OCI-LY1 (cell line): Measurements from ENCODE around the gene DOCK6.
A peak's percentile ranks its signal among the peaks of the same experiment; 100 is the strongest.

Experiments
- H2AFZ ChIP-seq: fragments of 200-600 bp; sonication (generic), shearing (Covaris generic); 2 replicates; pipeline ENCODE4 v1.6.0; 2014; ENCODE audit warnings: antibody characterized with exemption, mild to moderate bottlenecking, low read length
- H3F3A ChIP-seq: fragments of 200-600 bp; sonication (generic), shearing (Covaris generic); 2 replicates; pipeline ENCODE4 v1.6.0; 2014; ENCODE audit warnings: mild to moderate bottlenecking, antibody characterized with exemption, low read length, moderate library complexity; ENCODE audit not compliant: insufficient read depth
- H3K27ac ChIP-seq: fragments of 200-600 bp; sonication (generic); 2 replicates; pipeline ENCODE4 v1.5.1; 2014; ENCODE audit warnings: low read length, mixed run types, mild to moderate bottlenecking, low read depth; ENCODE audit not compliant: poor library complexity, severe bottlenecking
- H3K27me3 ChIP-seq: fragments of 200-600 bp; sonication (generic); 2 replicates; pipeline ENCODE4 v1.6.0; 2014; ENCODE audit warnings: antibody characterized with exemption, mild to moderate bottlenecking, low read length, moderate library complexity; ENCODE audit not compliant: insufficient read depth
- H3K36me3 ChIP-seq: fragments of 200-600 bp; sonication (generic); 2 replicates; pipeline ENCODE4 v1.6.1; 2014; ENCODE audit warnings: mild to moderate bottlenecking, antibody characterized with exemption, low read length, moderate library complexity, mixed read lengths; ENCODE audit not compliant: insufficient read depth
- H3K4me1 ChIP-seq: fragments of 200-600 bp; sonication (generic); 2 replicates; pipeline ENCODE4 v1.5.1; 2014; ENCODE audit warnings: mild to moderate bottlenecking, low read length, moderate library complexity; ENCODE audit not compliant: insufficient read depth, severe bottlenecking
- H3K4me2 ChIP-seq: fragments of 200-600 bp; sonication (generic), shearing (Covaris generic); 2 replicates; pipeline ENCODE4 v1.6.1; 2014; ENCODE audit warnings: low read length
- H3K4me3 ChIP-seq: fragments of 200-600 bp; sonication (generic); 2 replicates; pipeline ENCODE4 v1.5.1; 2014; ENCODE audit warnings: low read length, low read depth, mild to moderate bottlenecking, mixed read lengths; ENCODE audit not compliant: poor library complexity, severe bottlenecking
- H3K79me2 ChIP-seq: fragments of 200-600 bp; shearing (Covaris generic); 2 replicates; pipeline ENCODE4 v1.6.1; 2016; ENCODE audit warnings: mixed run types, low read length, mixed read lengths; ENCODE audit not compliant: insufficient read depth
- H3K9ac ChIP-seq: fragments of 200-600 bp; sonication (generic), shearing (Covaris generic); 2 replicates; pipeline ENCODE4 v1.6.1; 2014; ENCODE audit warnings: mild to moderate bottlenecking, low read length, mixed read lengths
- H3K9me2 ChIP-seq: fragments of 200-600 bp; sonication (generic), shearing (Covaris generic); 2 replicates; pipeline ENCODE4 v1.6.1; 2014; ENCODE audit warnings: low read depth, mild to moderate bottlenecking, low read length, mixed read lengths
- H3K9me3 ChIP-seq: fragments of 200-600 bp; shearing (Covaris generic); 2 replicates; pipeline ENCODE4 v1.6.1; 2014; ENCODE audit warnings: low read length, mixed read lengths
- H4K20me1 ChIP-seq: fragments of 200-600 bp; sonication (generic), shearing (Covaris generic); 2 replicates; pipeline ENCODE4 v1.6.0; 2016; ENCODE audit warnings: mild to moderate bottlenecking, low read length; ENCODE audit not compliant: insufficient read depth
- EZH2 ChIP-seq: fragments of 200-600 bp; sonication (generic), shearing (Covaris generic); IDR thresholded peaks from 2 replicates; pipeline ENCODE4 v1.8.0; 2017; ENCODE audit warnings: borderline replicate concordance, mixed run types, mild to moderate bottlenecking, antibody characterized with exemption, low read length, moderate library complexity, mixed read lengths
- TF ChIP-seq, protein P1 (sequence below): fragments of 200-600 bp; sonication (generic), shearing (Covaris generic); IDR thresholded peaks from 2 replicates; pipeline ENCODE4 v1.5.1; 2017; ENCODE audit warnings: mild to moderate bottlenecking, antibody characterized with exemption, low read length, moderate library complexity, mixed read lengths

DOCK6 gene

GRCh38 chr19:11198175-11198534, 64.2 kb downstream of the DOCK6 start:
- no peak overlapping the region for H2AFZ ChIP-seq
- H3F3A ChIP-seq, result no peaks in the 10 kb centered on the region
- peak overlapping the region; percentile 98; the same call in 1 of the 2 replicates for H3K9ac ChIP-seq
- H3K79me2 ChIP-seq, result no peaks in the 10 kb centered on the region
- peak overlapping the region; percentile 98 for H3K4me2 ChIP-seq
- peaks cover 17% of the 10 kb centered on the region for H3K36me3 ChIP-seq
- H3K9me3 ChIP-seq, result no peaks in the 10 kb centered on the region
- H3K9me2 ChIP-seq, result no peaks in the 10 kb centered on the region
- TF ChIP-seq, protein P1, sequence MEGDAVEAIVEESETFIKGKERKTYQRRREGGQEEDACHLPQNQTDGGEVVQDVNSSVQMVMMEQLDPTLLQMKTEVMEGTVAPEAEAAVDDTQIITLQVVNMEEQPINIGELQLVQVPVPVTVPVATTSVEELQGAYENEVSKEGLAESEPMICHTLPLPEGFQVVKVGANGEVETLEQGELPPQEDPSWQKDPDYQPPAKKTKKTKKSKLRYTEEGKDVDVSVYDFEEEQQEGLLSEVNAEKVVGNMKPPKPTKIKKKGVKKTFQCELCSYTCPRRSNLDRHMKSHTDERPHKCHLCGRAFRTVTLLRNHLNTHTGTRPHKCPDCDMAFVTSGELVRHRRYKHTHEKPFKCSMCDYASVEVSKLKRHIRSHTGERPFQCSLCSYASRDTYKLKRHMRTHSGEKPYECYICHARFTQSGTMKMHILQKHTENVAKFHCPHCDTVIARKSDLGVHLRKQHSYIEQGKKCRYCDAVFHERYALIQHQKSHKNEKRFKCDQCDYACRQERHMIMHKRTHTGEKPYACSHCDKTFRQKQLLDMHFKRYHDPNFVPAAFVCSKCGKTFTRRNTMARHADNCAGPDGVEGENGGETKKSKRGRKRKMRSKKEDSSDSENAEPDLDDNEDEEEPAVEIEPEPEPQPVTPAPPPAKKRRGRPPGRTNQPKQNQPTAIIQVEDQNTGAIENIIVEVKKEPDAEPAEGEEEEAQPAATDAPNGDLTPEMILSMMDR, result 0 out of 2 replicates have a peak, but pooled peaks have one; percentile 2
- TF ChIP-seq EZH2, result no peak
- H4K20me1 ChIP-seq, result no peaks in the 10 kb centered on the region
- peak overlapping the region; percentile 50 for H3K27ac ChIP-seq
- H3K4me1 ChIP-seq, result peaks cover 64% of the 10 kb centered on the region
- peak overlapping the region; percentile 97 for H3K4me3 ChIP-seq
- H3K27me3 ChIP-seq, result no peaks in the 10 kb centered on the region

DNA sequence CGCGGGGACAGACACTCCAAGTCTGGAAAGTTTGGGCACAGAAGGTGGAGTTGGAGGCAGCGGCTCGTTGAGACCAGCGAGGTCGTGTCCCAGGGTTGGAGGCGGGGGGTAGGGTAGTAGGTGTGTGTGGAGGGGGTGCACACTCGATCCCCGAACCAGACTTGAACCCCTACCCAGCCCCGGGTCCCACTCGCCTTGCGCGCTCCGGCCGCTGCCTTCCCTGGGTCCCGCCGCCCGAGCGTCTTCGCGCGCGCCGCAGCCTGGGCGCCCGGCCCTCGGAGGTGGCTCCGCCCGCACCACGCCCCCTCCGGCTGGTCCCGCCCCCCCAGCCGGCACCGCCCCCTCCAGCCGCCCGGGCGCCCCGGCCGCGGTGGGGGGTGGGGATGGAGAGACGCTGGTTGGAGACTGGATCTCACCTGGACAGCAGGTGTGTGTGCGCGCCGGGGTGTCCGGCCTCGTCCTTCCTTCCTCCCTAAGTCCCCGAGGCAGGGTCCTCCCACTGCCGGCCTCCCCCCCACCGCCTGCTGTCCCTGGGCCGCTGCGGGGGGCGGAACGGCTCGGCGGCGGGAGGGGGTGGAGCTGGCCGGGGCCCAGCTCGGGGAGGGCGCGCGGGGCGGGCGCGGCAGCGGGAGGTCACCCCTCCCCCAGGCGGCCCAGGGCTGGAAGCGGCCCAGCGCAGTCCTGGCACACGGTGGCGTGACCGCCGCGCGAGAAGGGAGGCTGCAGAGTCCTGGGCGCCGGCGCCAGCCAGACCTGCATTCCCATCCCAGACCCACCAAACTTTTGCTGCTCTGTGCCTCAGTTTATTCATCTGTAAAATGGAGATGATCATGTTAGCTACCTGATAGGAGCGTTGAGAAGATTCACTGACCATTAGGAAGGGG, 64.8 kb downstream of the DOCK6 start, which contains the start of gene KANK2:
Gene KANK2 (minus strand): TSS at position 255 of the 884 bp plus-strand sequence. CDS start 3,034 bp downstream, outside the sequence.
- Histone ChIP-seq H2AFZ (no peak within 1 kb of the TSS), H3K4me1 (peaks cover 69% of the 10 kb centered on the region), H3K4me3 (peak within 1 kb of the TSS; percentile 97), H3F3A (no peaks in the 10 kb centered on the region), H3K79me2 (no peaks in the 10 kb centered on the region), H4K20me1 (no peaks in the 10 kb centered on the region), H3K9me2 (no peaks in the 10 kb centered on the region), H3K27me3 (no peaks in the 10 kb centered on the region), H3K9ac (peak within 1 kb of the TSS; percentile 98), H3K9me3 (no peaks in the 10 kb centered on the region), H3K4me2 (peak within 1 kb of the TSS; percentile 98), H3K36me3 (peaks cover 22% of the 10 kb centered on the region), H3K27ac (peak within 1 kb of the TSS; percentile 86)
- TF ChIP-seq EZH2, result no peak
- TF ChIP-seq, protein P1, result peak; percentile 12; the same call in 1 of the 2 replicates

GRCh38 chr19:11196406-11197287, 65.7 kb downstream of the DOCK6 start:
- Histone ChIP-seq H3K4me2 (peak overlapping the region; percentile 98), H3K36me3 (peaks cover 28% of the 10 kb centered on the region), H3K4me1 (peaks cover 76% of the 10 kb centered on the region), H3K27me3 (no peaks in the 10 kb centered on the region), H3K4me3 (peak overlapping the region; percentile 97), H4K20me1 (no peaks in the 10 kb centered on the region), H3K9me3 (no peaks in the 10 kb centered on the region), H3K9me2 (no peaks in the 10 kb centered on the region), H3K27ac (peak overlapping the region; percentile 86), H2AFZ (no peak overlapping the region), H3F3A (no peaks in the 10 kb centered on the region), H3K79me2 (no peaks in the 10 kb centered on the region), H3K9ac (peak overlapping the region; percentile 98)
- TF ChIP-seq EZH2, result no peak
- TF ChIP-seq, protein P1, result no peak
